NCI-H2196 (cell line): ENCODE results near the gene GAR1.
"Not testable (repeated sequence)": the region's sequence is repeated elsewhere in the genome, so short reads cannot be mapped to it uniquely, and the experiment has no call there.

Source experiments
- DNase-seq: peaks from one replicate; lab custom pipeline; 2025; ENCODE audit not compliant: unreplicated experiment; lab: John Stamatoyannopoulos, UW

The GAR1 gene

DNA sequence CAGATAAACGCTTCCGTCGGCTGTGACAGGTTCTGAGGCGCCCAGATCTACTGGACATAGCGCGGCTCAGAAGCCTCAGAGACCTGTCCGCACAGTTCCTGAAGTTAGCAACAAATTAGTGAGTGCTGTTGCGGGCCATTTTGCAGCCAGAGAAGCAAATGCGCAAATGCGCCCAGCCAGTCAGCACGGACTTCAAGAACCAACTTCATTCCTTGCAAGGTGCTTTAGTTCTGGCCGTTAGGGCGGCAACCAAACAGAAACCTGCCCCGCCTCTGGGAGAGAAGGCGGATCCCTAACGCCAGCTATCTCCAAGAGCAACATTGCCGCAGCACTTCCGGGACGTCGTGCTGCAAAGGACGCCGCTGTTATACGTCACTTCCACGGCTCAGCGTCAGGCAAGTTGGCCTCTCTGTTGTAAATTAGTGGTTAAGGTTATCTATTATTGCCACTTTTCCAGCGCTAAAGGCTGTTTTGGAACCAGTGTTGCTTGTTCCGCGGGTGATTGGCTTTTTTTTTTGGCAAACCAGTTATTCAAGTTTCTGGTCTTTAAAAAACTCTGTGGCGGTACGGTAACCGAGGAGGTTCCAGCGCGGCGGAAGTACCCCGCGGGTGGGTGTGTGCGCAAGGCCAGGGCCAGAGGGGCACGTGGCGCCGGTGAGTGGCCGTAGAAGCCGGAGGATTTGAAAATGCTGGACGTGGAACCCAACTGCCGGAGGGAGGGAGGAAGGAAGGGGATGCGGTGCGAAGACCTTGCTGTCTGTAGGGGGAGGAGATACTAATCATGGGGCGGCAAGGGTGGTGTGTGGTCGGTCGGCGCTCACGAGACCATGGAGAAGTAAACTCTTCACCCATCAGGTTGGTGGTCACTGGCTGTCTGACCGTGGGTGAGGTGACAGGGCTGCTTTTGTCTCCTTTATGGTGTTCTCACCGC, at the start of gene GAR1:
GAR1 (plus strand) TSS at position 612 of the 931 bp plus-strand sequence. CDS start 403 bp downstream, outside the sequence.
- DNase-seq = peak; percentile 92

DNA sequence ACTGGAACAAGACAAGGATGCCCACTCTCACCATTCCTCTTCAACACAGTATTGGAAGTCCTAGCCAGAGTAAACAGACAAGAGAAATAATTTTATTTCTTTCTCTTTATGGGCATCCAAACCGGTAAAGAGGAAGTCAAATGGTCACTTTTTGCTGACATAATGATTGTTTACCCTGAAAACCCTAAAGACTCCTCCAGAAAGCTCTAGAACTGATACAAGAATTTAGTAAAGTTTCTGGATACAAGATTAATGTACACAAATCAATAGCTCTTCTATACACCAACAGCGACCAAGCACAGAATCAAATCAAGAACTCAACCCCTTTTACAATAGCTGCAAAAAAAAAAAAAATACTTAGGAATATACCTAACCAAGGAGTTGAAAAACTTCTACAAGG, 33.5 kb upstream of the GAR1 start:
- DNase-seq = not testable (repeated sequence)

DNA sequence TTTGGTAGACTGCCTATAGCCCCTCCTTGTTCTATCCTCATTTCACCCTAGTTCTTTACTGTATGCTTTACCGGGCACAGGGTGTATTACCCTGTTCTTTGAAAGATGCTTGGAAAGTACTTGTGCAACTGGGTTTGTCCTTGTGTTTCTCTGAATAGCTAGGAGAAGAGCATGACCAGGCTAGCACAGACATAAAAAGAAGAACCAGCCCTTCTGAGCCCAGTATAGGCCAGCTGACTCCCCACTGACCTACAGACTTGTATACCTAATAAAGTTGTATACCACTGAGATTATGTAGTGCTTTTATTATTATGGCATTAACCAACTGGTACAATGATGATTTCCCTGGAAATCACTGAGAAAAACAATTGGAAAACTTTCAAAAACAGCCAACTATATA, 28.7 kb upstream of the GAR1 start:
- no peak for DNase-seq

DNA sequence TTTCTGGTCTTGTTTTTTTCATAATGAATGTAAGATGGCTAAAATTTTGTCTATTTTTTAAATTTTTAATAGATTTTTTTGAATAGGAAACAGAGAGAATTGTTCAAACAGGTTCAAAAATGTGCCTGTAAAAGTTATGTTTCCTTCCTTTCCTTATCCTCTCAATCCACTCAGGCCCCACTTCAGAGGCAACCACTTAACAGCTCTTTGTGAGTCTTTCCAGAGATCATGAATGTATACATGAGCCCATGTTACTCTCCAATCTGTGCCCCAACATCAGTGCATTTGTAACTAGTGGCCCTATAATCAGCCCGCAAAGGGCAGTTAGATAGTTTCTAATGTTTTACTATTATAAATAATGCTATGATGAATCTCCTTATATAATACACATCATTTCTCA, 27.8 kb upstream of the GAR1 start:
- no peak for DNase-seq

DNA sequence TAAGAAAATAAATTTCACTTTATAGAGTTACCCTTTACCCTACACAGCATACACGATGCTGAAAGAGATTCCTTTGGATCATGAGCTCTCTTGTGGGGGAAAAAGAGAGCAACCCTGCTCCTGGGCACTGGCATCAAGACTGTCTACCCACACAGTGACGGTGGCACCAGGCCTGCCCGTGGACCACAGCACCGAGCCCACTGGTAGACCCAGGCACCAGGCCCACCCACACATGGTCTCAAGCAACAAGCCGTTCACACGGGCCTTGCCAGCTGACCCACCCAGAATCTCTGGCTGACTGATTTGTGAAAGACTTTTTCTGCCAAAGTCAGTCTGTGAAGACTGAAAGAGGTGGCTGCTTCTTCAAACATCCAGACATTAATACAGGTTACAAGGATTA, 20.5 kb upstream of the GAR1 start:
- no peak for DNase-seq

DNA sequence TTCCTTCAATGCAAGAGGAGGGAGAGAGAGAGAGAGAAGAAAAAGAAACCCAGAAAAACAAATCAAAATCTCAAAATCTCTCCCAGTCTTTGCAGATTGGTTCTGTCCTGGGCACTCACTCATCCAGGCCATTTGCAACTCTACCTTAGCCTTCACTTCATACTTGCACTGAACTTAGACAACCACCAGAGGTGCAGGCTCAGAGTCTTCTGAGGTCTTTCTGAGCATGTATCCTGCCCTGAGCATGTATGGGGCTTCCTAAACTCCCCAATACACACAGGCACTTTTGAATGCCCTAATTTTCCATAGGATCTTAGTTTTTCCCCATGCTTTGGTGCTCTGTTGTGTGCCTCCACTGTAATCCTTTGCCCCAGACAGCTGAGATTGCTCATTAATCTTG, 16.7 kb upstream of the GAR1 start:
- DNase-seq = no peak

DNA sequence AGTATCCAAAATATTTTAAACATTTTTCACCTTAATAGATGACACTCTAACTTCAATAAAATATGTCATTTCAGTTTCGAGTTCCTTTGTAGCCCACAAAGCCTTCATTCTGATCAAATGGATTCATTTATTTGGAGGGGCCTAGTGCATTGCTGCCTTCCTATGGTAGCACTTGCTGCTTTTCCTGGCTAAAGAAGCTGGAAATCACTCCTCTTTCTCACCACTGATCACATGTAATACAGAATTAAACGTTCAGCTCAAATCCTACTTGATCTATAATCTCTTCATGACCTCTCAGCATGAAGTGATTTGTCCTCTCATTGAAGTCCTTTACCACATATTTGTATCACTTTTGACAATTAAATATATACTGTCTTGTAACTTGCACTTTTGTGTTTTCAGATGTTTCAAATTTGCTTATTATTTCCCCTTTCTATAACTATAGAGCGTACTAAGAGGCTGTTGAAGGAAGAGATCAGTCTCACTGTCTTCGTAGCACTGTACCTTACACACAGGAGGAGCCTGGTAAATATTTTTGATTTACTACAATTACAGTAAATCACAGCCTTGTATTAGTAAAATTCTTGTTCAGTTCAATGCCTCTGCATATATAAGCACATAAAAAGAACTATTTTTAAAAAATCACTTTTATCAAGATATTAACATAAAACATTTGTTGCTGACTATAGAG, 14.3 kb upstream of the GAR1 start:
- DNase-seq = no peak

DNA sequence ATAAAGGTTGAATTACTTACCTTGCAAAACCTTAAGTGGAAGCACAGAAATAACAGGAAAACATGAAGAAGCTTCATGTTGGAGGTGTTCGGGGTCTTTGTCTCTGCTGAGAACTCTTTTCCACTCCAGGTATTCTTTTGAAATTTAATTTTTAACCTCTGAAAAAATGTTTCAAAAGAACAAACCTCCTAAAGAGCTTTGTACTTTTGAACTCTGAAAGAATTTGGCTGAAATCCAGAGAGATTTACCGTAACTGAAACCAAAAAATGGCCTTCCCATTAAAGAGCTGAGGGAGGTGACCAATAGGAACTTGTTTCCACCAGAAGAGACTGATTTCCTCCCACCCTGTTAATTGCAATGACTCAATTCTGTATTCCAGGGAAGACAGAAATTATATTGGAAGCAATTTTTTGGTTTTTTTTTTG, 13.7 kb upstream of the GAR1 start, which contains the start of gene CFI:
CFI (minus strand) TSS at position 105 of the 425 bp plus-strand sequence; CDS start at position 77, 28 bp downstream.
- DNase-seq = peak; percentile 34

DNA sequence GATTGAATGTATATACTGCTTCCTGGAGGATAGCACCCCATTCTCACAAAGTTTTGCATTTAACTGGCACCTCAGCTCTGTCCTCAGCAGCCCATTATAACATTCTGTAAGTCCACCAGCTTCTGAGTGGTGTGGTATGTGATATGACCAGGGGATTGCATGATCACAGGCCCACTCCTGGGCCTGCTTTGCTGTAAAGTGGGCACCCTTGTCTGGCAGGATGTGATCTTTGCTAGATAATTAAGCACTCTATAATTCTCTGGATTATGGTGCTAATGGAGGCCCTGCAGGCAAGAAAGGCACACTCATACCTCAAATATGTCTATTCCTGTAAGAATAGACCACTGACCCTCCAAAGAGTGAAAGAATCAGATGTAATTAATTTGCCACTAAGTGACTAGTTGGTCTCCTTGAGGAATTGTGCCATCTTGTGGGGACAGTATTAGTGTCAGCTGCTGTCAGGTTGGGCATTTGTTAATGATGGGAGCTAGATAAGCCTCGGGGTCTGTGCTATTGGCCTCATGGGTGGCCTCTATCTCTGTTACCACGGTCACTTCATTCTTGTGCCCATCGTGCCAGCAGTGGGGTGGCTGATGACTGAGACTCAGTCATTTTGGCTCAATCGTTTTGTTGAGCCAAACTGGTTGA, 11.5 kb upstream of the GAR1 start:
- DNase-seq = peak; percentile 29

DNA sequence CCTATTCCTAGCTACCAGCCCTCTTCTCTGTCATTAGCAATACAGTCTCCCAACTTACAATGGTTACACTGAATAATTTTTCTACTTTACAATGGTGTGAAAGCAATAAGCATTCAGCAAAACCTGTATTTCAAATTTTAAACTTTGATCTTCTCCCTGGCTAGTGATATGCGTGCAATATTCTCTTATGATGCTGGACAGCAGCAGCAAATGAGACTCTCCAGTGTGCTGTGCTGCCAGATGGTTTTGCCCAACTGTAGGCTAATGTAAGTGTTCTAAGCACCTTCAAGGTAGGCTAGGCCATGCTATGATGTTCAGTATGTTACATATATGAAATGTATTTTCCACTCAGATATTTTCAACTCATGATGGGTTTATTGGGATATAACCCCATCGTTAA, 5.9 kb upstream of the GAR1 start:
- no peak for DNase-seq

DNA sequence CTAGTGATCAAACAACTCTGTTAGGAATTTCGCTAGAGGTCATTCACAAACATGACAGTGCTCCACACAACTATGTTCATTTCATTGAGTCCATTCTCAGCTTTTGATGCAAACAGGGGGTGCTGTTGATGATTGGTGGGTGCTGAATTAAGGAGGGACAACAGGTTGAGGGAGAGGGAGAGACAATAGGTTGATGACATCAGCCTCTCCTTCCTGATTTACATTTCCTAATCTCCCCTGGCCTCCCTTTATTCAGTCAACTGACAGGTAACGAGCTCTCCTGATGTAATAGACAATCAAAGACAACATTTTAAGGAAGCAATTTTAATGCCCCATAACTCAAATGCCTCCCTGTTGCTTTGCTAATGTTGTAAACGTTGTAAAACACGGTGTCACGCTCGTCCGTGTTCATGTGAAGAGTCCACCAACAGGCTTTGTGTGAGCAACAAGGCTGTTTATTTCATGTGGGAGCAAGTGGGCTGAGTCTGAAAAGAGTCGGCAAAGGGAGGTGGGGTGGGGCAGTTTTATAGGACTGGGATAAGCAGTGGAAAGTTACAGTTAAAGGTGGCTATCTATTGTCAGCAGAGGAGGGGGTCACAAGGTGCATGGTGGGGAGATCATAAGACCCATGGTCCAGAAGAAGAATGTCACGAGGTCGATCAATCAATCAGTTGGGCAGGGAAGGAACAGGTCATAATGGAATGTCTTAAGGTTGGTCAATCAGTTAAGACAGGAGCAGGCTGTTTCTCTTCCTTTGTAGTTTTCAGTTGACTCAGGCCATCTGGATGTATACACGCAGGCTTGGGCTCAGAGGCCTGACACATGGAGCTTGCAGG, 4.8 kb upstream of the GAR1 start:
- no peak for DNase-seq

DNA sequence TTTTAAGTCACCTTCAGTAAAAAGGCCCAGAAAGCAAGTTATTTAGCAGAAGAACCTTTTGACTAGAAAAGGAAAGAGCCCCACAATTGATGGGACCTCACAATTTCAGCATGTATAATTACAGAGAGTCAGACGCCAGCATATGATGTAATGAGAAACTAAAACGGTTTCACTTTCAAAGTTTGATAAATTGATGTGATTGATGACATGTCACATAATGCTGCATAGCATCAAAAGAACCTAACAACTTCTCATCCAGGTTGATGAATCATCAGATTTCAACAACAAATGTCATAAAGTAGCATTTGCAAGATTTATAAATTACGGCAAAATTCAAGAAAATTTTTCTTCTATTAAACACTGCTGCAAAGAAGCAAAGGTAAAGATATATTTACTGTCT, 3.9 kb upstream of the GAR1 start:
- no peak for DNase-seq

DNA sequence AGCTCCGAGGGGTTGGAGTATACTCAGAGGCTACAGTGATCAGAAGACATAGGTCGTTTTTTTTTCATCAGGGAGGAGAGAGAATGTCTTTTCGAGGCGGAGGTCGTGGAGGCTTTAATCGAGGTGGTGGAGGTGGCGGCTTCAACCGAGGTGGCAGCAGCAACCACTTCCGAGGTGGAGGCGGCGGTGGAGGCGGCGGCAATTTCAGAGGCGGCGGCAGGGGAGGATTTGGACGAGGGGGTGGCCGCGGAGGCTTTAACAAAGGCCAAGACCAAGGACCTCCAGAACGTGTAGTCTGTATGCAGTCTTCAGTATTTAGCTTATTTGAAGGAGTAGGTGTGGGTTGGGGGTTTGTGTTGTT, 500 bp downstream of the GAR1 start:
- DNase-seq = no peak

DNA sequence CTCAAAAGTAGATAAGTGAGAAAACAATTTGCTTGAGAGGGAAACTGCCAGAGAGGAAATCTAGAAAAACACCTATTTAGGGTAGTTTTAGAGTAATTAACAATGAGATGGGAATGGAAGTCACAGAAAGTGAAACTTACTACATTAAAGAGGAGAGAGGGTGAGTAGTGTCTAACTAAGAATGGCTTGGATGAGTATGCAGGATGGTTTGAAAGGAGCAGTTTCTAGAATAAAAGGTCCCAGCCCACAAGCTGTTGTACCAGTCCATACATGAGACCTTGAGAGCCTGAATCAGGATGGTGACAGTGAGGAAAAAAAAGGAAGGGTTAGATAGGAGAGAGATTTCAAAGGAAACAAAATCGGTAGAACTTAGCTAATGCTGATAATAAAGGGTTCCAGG, 1.3 kb downstream of the GAR1 start:
- DNase-seq = no peak

DNA sequence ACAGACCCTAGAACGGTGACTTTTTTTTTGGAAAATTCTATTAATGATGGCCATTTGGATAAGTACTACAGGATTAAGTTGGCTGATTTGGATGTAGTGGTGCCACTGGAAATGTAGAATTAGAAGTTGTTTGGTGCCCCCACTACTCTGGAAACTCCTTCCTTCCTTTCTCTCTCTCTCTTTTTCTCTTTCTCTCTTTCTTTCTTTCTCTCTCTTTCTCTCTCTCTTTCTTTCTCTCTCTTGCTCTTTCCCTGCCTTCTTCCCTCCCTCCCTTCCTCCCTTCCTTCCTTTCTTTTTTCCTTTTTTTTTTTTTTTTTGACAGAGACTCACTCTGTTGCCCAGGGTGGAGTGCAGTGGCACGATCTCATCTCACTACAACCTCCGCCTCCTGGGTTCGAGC, 2.7 kb downstream of the GAR1 start:
- no peak for DNase-seq

DNA sequence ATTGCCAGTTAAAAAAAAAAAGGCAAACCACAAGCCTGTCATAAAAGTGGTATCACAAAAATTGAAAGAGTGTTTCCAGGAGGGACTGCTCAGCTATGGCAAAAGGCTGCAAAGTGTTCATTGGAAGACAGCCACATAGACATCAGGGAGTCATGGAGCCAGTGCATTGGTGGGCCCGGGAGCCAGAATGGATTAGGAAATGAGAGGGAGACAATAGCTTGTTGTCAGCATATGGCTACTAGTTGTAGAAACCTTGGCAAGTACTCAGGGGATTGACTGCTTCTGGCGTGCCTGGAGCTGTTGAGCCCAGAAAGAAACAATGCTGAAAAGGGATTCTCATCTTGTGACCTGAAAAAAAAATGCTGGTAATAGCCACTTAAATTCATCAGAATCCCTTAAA, 5.0 kb downstream of the GAR1 start:
- DNase-seq = no peak

DNA sequence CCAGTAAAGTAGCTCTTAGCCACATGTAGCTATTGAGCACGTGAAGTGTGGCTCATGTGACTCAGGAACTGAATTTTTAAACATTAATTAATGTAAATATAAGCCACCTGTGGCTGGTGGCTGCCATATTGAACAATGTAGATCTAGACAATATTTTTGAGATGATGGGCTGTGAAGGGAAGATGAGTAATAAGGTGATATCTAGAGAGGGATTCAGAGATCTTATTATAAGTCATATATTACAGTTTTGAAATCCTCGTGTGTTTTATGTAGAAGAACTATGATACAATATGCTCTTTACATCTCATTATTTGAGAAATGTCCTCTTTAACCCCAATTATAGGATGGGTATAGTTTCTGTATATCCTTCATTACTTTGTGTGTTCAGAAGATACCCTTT, 5.6 kb downstream of the GAR1 start:
- DNase-seq = no peak

DNA sequence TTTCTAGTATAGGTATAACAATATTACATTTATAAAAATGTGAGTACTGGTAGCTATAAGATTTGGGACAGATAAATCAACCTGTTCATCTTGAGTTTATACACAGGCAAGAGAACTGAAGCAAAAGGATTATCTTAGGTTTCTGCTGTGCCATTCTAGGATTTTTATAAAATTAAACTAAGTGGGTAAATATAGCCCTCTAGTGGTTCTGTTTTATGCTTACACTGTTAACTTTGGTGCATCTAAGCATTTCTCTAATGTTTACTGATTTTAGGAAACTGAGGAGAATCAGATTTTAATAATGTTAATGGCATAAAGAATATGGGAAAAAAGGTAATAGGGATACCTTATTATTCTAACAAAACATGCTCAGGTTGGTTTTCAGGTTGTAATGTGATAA, 11.2 kb downstream of the GAR1 start:
- DNase-seq = peak; percentile 44

DNA sequence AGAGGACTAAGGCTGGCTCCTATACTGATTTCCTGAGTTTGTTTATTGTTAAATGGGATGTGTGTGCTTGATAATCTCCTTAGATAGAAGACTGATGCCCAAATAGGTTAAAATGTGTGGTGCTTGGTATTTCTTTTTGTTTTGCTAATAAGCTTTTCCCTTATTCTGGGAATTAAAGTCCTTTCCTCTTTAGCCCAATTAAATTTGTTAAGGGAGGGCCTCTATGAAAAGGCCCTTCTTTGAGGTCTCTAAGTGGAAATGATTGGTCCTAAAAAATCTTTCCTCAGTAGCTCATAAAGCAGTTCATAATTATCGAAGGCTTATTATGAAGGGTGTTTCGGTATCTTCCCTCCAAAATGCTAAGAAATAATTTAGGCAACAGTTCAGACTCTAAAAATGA, 12.1 kb downstream of the GAR1 start, which contains the start of gene RRH:
RRH (plus strand) TSS at position 301 of the 400 bp plus-strand sequence; CDS start at position 357, 56 bp downstream.
- no peak for DNase-seq

DNA sequence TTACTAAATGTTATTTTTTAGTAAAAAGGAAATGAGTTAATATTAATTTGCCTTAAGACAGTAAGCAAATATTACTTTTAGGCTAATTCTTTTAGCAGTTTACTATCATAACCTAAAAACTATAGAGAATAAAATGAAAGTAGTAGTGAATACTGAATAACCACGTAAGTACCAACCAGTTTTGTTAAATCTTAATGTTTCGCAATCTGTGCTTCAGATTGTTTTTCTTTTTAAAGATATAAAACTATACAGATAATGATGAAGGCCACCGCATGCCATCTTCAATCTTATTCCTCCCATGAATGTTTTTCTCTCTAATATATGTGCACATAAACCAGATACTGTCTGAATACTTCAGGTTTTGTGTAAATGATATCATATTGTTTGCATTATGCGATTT, 18.2 kb downstream of the GAR1 start:
- DNase-seq = no peak

DNA sequence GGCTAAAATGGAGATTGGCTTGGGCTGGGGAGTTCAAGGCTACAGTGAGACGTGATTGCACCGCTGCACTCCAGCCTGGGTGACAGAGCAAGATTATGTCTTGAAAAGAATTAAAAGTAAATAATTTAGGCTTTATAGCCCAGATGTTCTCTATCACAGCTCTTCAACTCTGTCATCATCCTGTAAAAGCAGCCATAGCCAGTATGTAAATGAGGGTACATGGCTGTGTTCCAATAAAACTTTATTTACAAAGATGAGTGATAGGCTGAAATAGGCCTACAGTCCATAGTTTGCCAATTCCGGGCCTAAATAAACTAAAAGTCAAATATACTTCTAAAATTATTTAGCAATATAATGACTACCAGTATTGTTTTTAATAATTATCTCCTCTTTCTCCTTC, 21.4 kb downstream of the GAR1 start:
- no peak for DNase-seq
